Neural progenitor cell (in vitro differentiated cells): ENCODE measurements around the gene LRCOL1.

Source experiments
- EZH2 ChIP-seq: fragments of 200-600 bp; sonication (generic); IDR thresholded peaks from 2 replicates; pipeline ENCODE4 v1.6.1; 2017; ENCODE audit warnings: antibody characterized with exemption, mild to moderate bottlenecking, moderate library complexity
- EZH2phosphoT487 ChIP-seq: fragments of 200-600 bp; sonication (generic); IDR thresholded peaks from 2 replicates; pipeline ENCODE4 v1.6.1; 2017; ENCODE audit warnings: antibody characterized with exemption
- TF ChIP-seq, protein P1 (sequence below): fragments of 200-600 bp; sonication (generic); IDR thresholded peaks from 2 replicates; pipeline ENCODE4 v1.5.1; 2017; ENCODE audit warnings: antibody characterized with exemption, mild to moderate bottlenecking

DNA sequence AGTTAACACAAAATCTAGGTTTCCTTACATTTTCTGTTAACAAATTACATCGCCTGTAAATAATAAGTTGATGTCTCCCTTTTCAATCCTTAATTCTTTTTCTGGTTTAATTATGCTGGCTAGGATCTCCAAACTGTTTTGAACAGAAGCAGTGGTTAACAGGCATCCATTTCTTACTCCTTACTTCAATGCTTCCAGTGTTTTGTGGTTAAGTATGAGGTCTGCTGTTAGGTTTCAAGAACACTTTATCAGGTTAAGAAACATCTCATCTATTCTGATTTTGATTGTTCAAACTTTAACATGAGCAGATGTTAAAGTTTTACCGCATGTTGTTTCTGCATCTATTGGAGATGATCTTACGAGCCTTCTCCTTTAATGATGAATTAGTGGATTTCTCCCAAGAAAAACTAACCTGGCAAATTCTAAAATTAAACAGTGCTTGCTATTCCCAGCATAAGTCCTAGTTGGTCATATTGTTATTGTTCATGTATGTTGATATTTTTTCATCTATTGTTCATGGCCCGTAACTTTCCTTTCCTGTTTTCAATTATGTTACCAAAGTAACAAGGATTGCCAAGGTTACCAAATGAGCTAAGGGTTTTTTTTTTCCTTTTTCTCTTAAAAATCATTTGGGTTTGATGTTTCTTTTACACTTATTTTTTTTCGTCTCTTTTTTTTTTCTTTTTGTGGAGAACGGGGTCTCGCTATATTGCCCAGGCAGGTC, 43.3 kb upstream of the LRCOL1 start:
- TF ChIP-seq, protein P1, sequence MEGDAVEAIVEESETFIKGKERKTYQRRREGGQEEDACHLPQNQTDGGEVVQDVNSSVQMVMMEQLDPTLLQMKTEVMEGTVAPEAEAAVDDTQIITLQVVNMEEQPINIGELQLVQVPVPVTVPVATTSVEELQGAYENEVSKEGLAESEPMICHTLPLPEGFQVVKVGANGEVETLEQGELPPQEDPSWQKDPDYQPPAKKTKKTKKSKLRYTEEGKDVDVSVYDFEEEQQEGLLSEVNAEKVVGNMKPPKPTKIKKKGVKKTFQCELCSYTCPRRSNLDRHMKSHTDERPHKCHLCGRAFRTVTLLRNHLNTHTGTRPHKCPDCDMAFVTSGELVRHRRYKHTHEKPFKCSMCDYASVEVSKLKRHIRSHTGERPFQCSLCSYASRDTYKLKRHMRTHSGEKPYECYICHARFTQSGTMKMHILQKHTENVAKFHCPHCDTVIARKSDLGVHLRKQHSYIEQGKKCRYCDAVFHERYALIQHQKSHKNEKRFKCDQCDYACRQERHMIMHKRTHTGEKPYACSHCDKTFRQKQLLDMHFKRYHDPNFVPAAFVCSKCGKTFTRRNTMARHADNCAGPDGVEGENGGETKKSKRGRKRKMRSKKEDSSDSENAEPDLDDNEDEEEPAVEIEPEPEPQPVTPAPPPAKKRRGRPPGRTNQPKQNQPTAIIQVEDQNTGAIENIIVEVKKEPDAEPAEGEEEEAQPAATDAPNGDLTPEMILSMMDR: no peak
- TF ChIP-seq EZH2 (no peak), EZH2phosphoT487 (no peak)
